Measurements from ENCODE around the gene UTS2R. TPM values are rescaled to one million over a fixed set of nuclear protein-coding genes. Genes with fewer than 3 reads are reported as not detected.
A peak's percentile ranks its signal among the peaks of the same experiment; 100 is the strongest.

The UTS2R gene
- polyA plus RNA-seq, 1 experiment = not detected

GRCh38 chr17:82334622-82335394 lies 36.8 kb upstream of the UTS2R start:
- TF ChIP-seq CTCF (IDR thresholded peaks at IDR 0.05; ENCODE audit: low read depth, low read length) = no peak
- DNase-seq (ENCODE audit: low read depth, low spot score) = no peak
- ChIA-PET CTCF (no interaction called here), POLR2A (interaction anchor here (0.6 to 1.1 kb wide), 2 partner anchors 27 to 67 kb away, joined by 3 to 5 read pairs; no protein-coding TSS in a partner anchor)
- Histone ChIP-seq H3K4me3 (ENCODE audit: low read depth, low read length) (peak overlapping the region; percentile 46), H3K27me3 (ENCODE audit: control insufficient read depth, insufficient read depth, low read length) (peaks cover 6% of the 10 kb centered on the region), H3K27ac (ENCODE audit: low read depth, low read length) (no peak overlapping the region), H3K9me3 (ENCODE audit: control insufficient read depth, insufficient read depth, low read length) (peaks cover 8% of the 10 kb centered on the region; the same call in 1 of the 2 replicates)

- Histone ChIP-seq H3K27ac (ENCODE audit: low read depth, low read length) (peak overlapping the region; percentile 57), H3K27me3 (ENCODE audit: control insufficient read depth, insufficient read depth, low read length) (peaks cover 4% of the 10 kb centered on the region), H3K9me3 (ENCODE audit: control insufficient read depth, insufficient read depth, low read length) (peaks cover 22% of the 10 kb centered on the region; the same call in 1 of the 2 replicates), H3K4me3 (ENCODE audit: low read depth, low read length) (no peak overlapping the region)
- DNase-seq (ENCODE audit: low read depth, low spot score) = peak; percentile 30
- no peak for TF ChIP-seq CTCF (IDR thresholded peaks at IDR 0.05; ENCODE audit: low read depth, low read length)
- CTCF ChIA-PET = no interaction called here
- POLR2A ChIA-PET = interaction anchor here (1.1 kb wide), 1 partner anchor 40 kb away, joined by 3 read pairs; no protein-coding TSS in a partner anchor
Measured at GRCh38 chr17:82338858-82339633, 32.5 kb upstream of the UTS2R start.

- Histone ChIP-seq H3K27ac (ENCODE audit: low read depth, low read length) (no peak overlapping the region), H3K27me3 (ENCODE audit: control insufficient read depth, insufficient read depth, low read length) (peaks cover 4% of the 10 kb centered on the region), H3K4me3 (ENCODE audit: low read depth, low read length) (no peak overlapping the region), H3K9me3 (ENCODE audit: control insufficient read depth, insufficient read depth, low read length) (peaks cover 22% of the 10 kb centered on the region; the same call in 1 of the 2 replicates)
- no peak for DNase-seq (ENCODE audit: low read depth, low spot score)
- ChIA-PET POLR2A (no interaction called here), CTCF (interaction anchor here (1.0 kb wide), 1 partner anchor 10 kb away, joined by 3 read pairs; no protein-coding TSS in a partner anchor)
- no peak for TF ChIP-seq CTCF (IDR thresholded peaks at IDR 0.05; ENCODE audit: low read depth, low read length)
Measured at GRCh38 chr17:82339634-82340580, 31.7 kb upstream of the UTS2R start.

- no peak for DNase-seq (ENCODE audit: low read depth, low spot score)
- Histone ChIP-seq H3K9me3 (ENCODE audit: control insufficient read depth, insufficient read depth, low read length) (peaks cover 22% of the 10 kb centered on the region; the same call in 1 of the 2 replicates), H3K4me3 (ENCODE audit: low read depth, low read length) (no peak overlapping the region), H3K27me3 (ENCODE audit: control insufficient read depth, insufficient read depth, low read length) (peaks cover 4% of the 10 kb centered on the region), H3K27ac (ENCODE audit: low read depth, low read length) (no peak overlapping the region)
- TF ChIP-seq CTCF (IDR thresholded peaks at IDR 0.05; ENCODE audit: low read depth, low read length) = no peak
- POLR2A ChIA-PET = no interaction called here
- CTCF ChIA-PET = no interaction called here
Measured at GRCh38 chr17:82342361-82343079, 29.0 kb upstream of the UTS2R start.
